Ishikawa (cell line): ENCODE measurements around the gene CYP4Z1.

ENCODE experiments used
- CREB1 ChIP-seq: IDR thresholded peaks from 2 replicates; pipeline ENCODE4 v1.6.1; 2012; ENCODE audit warnings: low read depth
- EGR1 ChIP-seq: IDR thresholded peaks from 2 replicates; pipeline ENCODE4 v1.6.1; 2012
- FOXM1 ChIP-seq: IDR thresholded peaks from 2 replicates; pipeline ENCODE4 v1.6.1; 2012; ENCODE audit warnings: low read depth, borderline replicate concordance
- MAX ChIP-seq: IDR thresholded peaks from 2 replicates; pipeline ENCODE4 v1.6.1; 2012
- RAD21 ChIP-seq: IDR thresholded peaks from 2 replicates; pipeline ENCODE4 v1.6.1; 2012; ENCODE audit warnings: low read depth
- REST ChIP-seq: IDR thresholded peaks from 2 replicates; pipeline ENCODE4 v1.6.1; 2012; ENCODE audit warnings: low read depth, mild to moderate bottlenecking
- TAF1 ChIP-seq: IDR thresholded peaks from 2 replicates; pipeline ENCODE4 v1.6.1; 2012; ENCODE audit warnings: low read depth, mild to moderate bottlenecking
- TEAD4 ChIP-seq: IDR thresholded peaks from 2 replicates; pipeline ENCODE4 v1.6.1; 2012
- USF1 ChIP-seq: IDR thresholded peaks from 2 replicates; pipeline ENCODE4 v1.6.1; 2012
- YY1 ChIP-seq: IDR thresholded peaks from 2 replicates; pipeline ENCODE4 v1.6.1; 2012; ENCODE audit warnings: low read depth

GRCh38 chr1:47137198-47137597, 70.2 kb downstream of the CYP4Z1 start, which contains the start of gene CYP4A22:
- TF ChIP-seq MAX (no peak), RAD21 (no peak), REST (no peak), TAF1 (no peak), TEAD4 (no peak), CREB1 (no peak), YY1 (no peak), EGR1 (no peak), USF1 (no peak), FOXM1 (no peak)
